H1 (cell line): ENCODE data around the gene SLC12A4. TPM values are rescaled to one million over a fixed set of nuclear protein-coding genes. Genes with fewer than 3 reads are reported as not detected.

Experiments
- CTCF ChIA-PET: fragments of 300-600 bp; sonication (Branson Sonifier 250); formaldehyde crosslinking; loops from one replicate; lab custom pipeline; 2021; ENCODE audit not compliant: partially characterized antibody; lab: Charles Lee
- POLR2A ChIA-PET: fragments of 300-600 bp; sonication (Branson Sonifier 250); formaldehyde crosslinking; loops from one replicate; lab custom pipeline; 2021; ENCODE audit warnings: inconsistent platforms; ENCODE audit not compliant: partially characterized antibody; lab: Charles Lee
- DNase-seq, 2 experiments: peaks; one replicate each; pipeline versions ENCODE4 v3.0.0 to v3.0.0-alpha.2; 2010 to 2022; ENCODE audit warnings: low spot score in 2 of 2, low read depth in 1 of 2, mixed read lengths in 1 of 2
- FAIRE-seq: peaks from 2 replicates; lab custom pipeline; 2011; peaks lifted over from hg19 to GRCh38; lab: Jason Lieb, UNC
- H2AFZ ChIP-seq: 2 replicates; pipeline ENCODE4 v1.8.1; 2012; ENCODE audit warnings: low read length, inconsistent platforms
- H2AK5ac ChIP-seq: 2 replicates; pipeline ENCODE4 v1.6.1; 2013; ENCODE audit warnings: low read depth, low read length
- H2BK120ac ChIP-seq: replicated peaks from 2 replicates; pipeline ENCODE3; 2013; ENCODE audit warnings: low read depth, low read length, inconsistent platforms
- H2BK12ac ChIP-seq: 2 replicates; pipeline ENCODE4 v1.6.1; 2013; ENCODE audit warnings: low read depth, low read length
- H2BK15ac ChIP-seq: 2 replicates; pipeline ENCODE4 v1.6.1; 2013; ENCODE audit warnings: low read length
- H2BK20ac ChIP-seq: 2 replicates; pipeline ENCODE4 v1.6.1; 2013; ENCODE audit warnings: low read length
- H2BK5ac ChIP-seq: 2 replicates; pipeline ENCODE4 v1.6.1; 2013; ENCODE audit warnings: low read depth, low read length
- H3K14ac ChIP-seq: 2 replicates; pipeline ENCODE4 v1.6.1; 2013; ENCODE audit warnings: inconsistent platforms; ENCODE audit not compliant: insufficient read length
- H3K18ac ChIP-seq: 2 replicates; pipeline ENCODE4 v1.6.1; 2013; ENCODE audit warnings: low read length; ENCODE audit errors: extremely low read depth
- H3K23ac ChIP-seq: 2 replicates; pipeline ENCODE4 v1.6.1; 2013; ENCODE audit warnings: inconsistent platforms; ENCODE audit not compliant: insufficient read length
- H3K23me2 ChIP-seq: 2 replicates; pipeline ENCODE4 v1.6.1; 2013; ENCODE audit warnings: low read depth, low read length
- H3K27ac ChIP-seq: 2 replicates; pipeline ENCODE4 v1.6.1; 2011; ENCODE audit warnings: low read depth, low read length, inconsistent platforms
- H3K27me3 ChIP-seq, 4 experiments: replicated peaks in 1 of 4; 1 replicate in 1 of 4; 2 replicates in 3 of 4; pipeline versions ENCODE4 v1.6.1 to v1.8.1; 2011 to 2013; ENCODE audit warnings: low read length in 3 of 4, mild to moderate bottlenecking in 3 of 4, inconsistent platforms in 2 of 4, mixed read lengths in 2 of 4, moderate library complexity in 1 of 4; ENCODE audit not compliant: control insufficient read depth in 3 of 4, insufficient read depth in 3 of 4; ENCODE audit errors: extremely low read depth in 1 of 4
- H3K36me3 ChIP-seq, 4 experiments: 2 replicates each; pipeline versions ENCODE4 v1.6.1 to v1.8.1; 2011 to 2013; ENCODE audit warnings: mild to moderate bottlenecking in 4 of 4, low read length in 3 of 4, moderate library complexity in 2 of 4, control low read depth in 1 of 4, inconsistent platforms in 1 of 4; ENCODE audit not compliant: insufficient read depth in 4 of 4, control insufficient read depth in 2 of 4
- H3K4ac ChIP-seq: replicated peaks from 2 replicates; pipeline ENCODE3; 2013; ENCODE audit warnings: low read length, low read depth, mixed read lengths, inconsistent platforms; ENCODE audit not compliant: insufficient read length
- H3K4me1 ChIP-seq, 4 experiments: replicated peaks in 1 of 4; 1 replicate in 1 of 4; 2 replicates in 3 of 4; pipeline versions ENCODE4 v1.6.1 to v1.8.1; 2011 to 2013; ENCODE audit warnings: low read length in 3 of 4, inconsistent platforms in 2 of 4, mixed read lengths in 1 of 4; ENCODE audit not compliant: insufficient read depth in 4 of 4, control insufficient read depth in 3 of 4
- H3K4me2 ChIP-seq, 2 experiments: 2 replicates each; pipeline versions ENCODE4 v1.6.1 to v1.8.1; 2011 to 2013; ENCODE audit warnings: low read depth in 2 of 2, low read length in 2 of 2, control low read depth in 1 of 2, inconsistent platforms in 1 of 2, mild to moderate bottlenecking in 1 of 2; ENCODE audit not compliant: insufficient read depth in 1 of 2
- H3K4me3 ChIP-seq, 4 experiments: fragments of 200-600, 300-600 bp in 1 of 4; sonication (generic), shearing (Covaris generic), sonication (Bioruptor Twin) in 1 of 4; 2 replicates each; pipeline versions ENCODE4 v1.5.1 to v1.8.1; 2011 to 2016; ENCODE audit warnings: low read length in 4 of 4, low read depth in 3 of 4, control low read depth in 2 of 4, inconsistent platforms in 2 of 4, mild to moderate bottlenecking in 2 of 4, mixed read lengths in 1 of 4, moderate library complexity in 1 of 4; ENCODE audit not compliant: insufficient read depth in 2 of 4; ENCODE audit errors: extremely low read depth in 1 of 4
- H3K56ac ChIP-seq: replicated peaks from 2 replicates; pipeline ENCODE3; 2013; ENCODE audit warnings: low read depth, mild to moderate bottlenecking, mixed read lengths, low read length, inconsistent platforms; ENCODE audit not compliant: insufficient read length
- H3K79me1 ChIP-seq: 2 replicates; pipeline ENCODE4 v1.6.1; 2013; ENCODE audit warnings: low read depth, low read length, control low read depth
- H3K79me2 ChIP-seq, 2 experiments: 2 replicates each; pipeline versions ENCODE4 v1.6.1 to v1.8.1; 2012 to 2013; ENCODE audit warnings: low read length in 2 of 2, mild to moderate bottlenecking in 2 of 2, inconsistent platforms in 1 of 2; ENCODE audit not compliant: insufficient read depth in 2 of 2, control insufficient read depth in 1 of 2
- H3K9ac ChIP-seq, 4 experiments: replicated peaks in 1 of 4; 1 replicate in 1 of 4; 2 replicates in 3 of 4; pipeline versions ENCODE4 v1.6.1 to v1.8.1; 2011 to 2013; ENCODE audit warnings: low read depth in 3 of 4, low read length in 3 of 4, control low read depth in 2 of 4, mild to moderate bottlenecking in 2 of 4, moderate library complexity in 2 of 4, inconsistent platforms in 1 of 4; ENCODE audit errors: extremely low read depth in 1 of 4
- H3K9me3 ChIP-seq, 2 experiments: 2 replicates each; pipeline versions ENCODE4 v1.6.1 to v1.8.1; 2012 to 2013; ENCODE audit warnings: mild to moderate bottlenecking in 2 of 2, moderate library complexity in 2 of 2, control low read depth in 1 of 2, inconsistent platforms in 1 of 2, low read depth in 1 of 2, low read length in 1 of 2, mixed read lengths in 1 of 2; ENCODE audit not compliant: insufficient read depth in 2 of 2
- H4K20me1 ChIP-seq, 2 experiments: replicated peaks in 1 of 2; 2 replicates each; pipeline versions ENCODE3 to v1.8.1; 2011 to 2013; ENCODE audit warnings: inconsistent platforms in 2 of 2, low read length in 2 of 2, mild to moderate bottlenecking in 1 of 2; ENCODE audit not compliant: insufficient read depth in 2 of 2, control insufficient read depth in 1 of 2
- H4K5ac ChIP-seq: 2 replicates; pipeline ENCODE4 v1.6.1; 2013; ENCODE audit warnings: low read length, low read depth, mixed read lengths, inconsistent platforms; ENCODE audit not compliant: insufficient read length
- H4K8ac ChIP-seq: 2 replicates; pipeline ENCODE4 v1.8.0; 2013; ENCODE audit warnings: mild to moderate bottlenecking, moderate library complexity, low read length, inconsistent platforms; ENCODE audit not compliant: insufficient read depth; ENCODE audit errors: extremely low read depth
- H4K91ac ChIP-seq: replicated peaks from 2 replicates; pipeline ENCODE3; 2013; ENCODE audit warnings: low read length, mixed read lengths, inconsistent platforms; ENCODE audit not compliant: insufficient read length
- E2F6 ChIP-seq: IDR thresholded peaks from 2 replicates; pipeline ENCODE4 v1.6.1; 2012; ENCODE audit warnings: inconsistent platforms
- GABPA ChIP-seq: IDR thresholded peaks from 2 replicates; pipeline ENCODE4 v1.6.1; 2011; ENCODE audit warnings: mild to moderate bottlenecking, low read length, moderate library complexity, borderline replicate concordance; ENCODE audit not compliant: insufficient read depth
- JUN ChIP-seq: IDR thresholded peaks from 2 replicates; pipeline ENCODE4 v1.6.1; 2011; ENCODE audit warnings: low read depth, mild to moderate bottlenecking, improper control_type of control experiment, low read length
- KDM1A ChIP-seq: fragments of 200-600, 300-600 bp; sonication (generic); IDR thresholded peaks from 2 replicates; pipeline ENCODE4 v1.7.1; 2016; ENCODE audit warnings: mild to moderate bottlenecking, low read length, borderline replicate concordance
- RFX5 ChIP-seq: IDR thresholded peaks from 2 replicates; pipeline ENCODE4 v1.6.1; 2011; ENCODE audit warnings: low read depth, low read length, improper control_type of control experiment, borderline replicate concordance
- SAP30 ChIP-seq: fragments of 300-600 bp; sonication (generic); IDR thresholded peaks from 2 replicates; pipeline ENCODE4 v1.7.1; 2012; ENCODE audit warnings: low read length, moderate library complexity, mild to moderate bottlenecking, inconsistent platforms; ENCODE audit not compliant: insufficient read depth, insufficient replicate concordance
- SRF ChIP-seq: IDR thresholded peaks from 2 replicates; pipeline ENCODE4 v1.6.1; 2011; ENCODE audit warnings: mild to moderate bottlenecking, low read depth, low read length, moderate library complexity
- SUZ12 ChIP-seq: fragments of 200-600 bp; sonication (generic); IDR thresholded peaks from 2 replicates; pipeline ENCODE4 v1.6.1; 2012; ENCODE audit warnings: mild to moderate bottlenecking, inconsistent platforms, low read length, moderate library complexity, mixed read lengths
- TBP ChIP-seq: IDR thresholded peaks from 2 replicates; pipeline ENCODE4 v1.6.1; 2011; ENCODE audit warnings: low read depth, low read length, improper control_type of control experiment
- TCF12 ChIP-seq: IDR thresholded peaks from 2 replicates; pipeline ENCODE4 v1.6.1; 2011; ENCODE audit warnings: low read depth, mild to moderate bottlenecking, low read length
- WGBS, 2 experiments: shearing (Covaris generic) in 1 of 2; methylation state at CpG; one replicate each; pipeline versions ENCODE4 v1.1.6 to v1.1.7; 2013 to 2015; ENCODE audit warnings: low lambda C conversion rate in 2 of 2, mixed read lengths in 2 of 2, inconsistent platforms in 1 of 2, low coverage in 1 of 2, missing lambda C conversion rate in 1 of 2; ENCODE audit not compliant: insufficient replicate concordance in 2 of 2, insufficient coverage in 1 of 2, insufficient read length in 1 of 2; ENCODE audit errors: extremely low coverage in 1 of 2, missing lambda C conversion rate in 1 of 2; 5-methylcytosine and 5-hydroxymethylcytosine counted together
- polyA plus RNA-seq, 7 experiments: library from polyadenylated mRNA; depleted of rRNA in 3 of 7; stranded (reverse) in 5 of 7; unstranded in 2 of 7; fragments of >200 nt in 5 of 7; fragments of 200-250 nt in 2 of 7; gene quantifications; 1 replicate in 5 of 7; 2 replicates in 1 of 7; 4 replicates in 1 of 7; pipeline versions ENCODE4 v1.2.1 to v1.2.3, GENCODE V29; 2011 to 2013; ENCODE audit warnings: missing spikeins in 2 of 7, mixed read lengths in 2 of 7
- total RNA-seq: library from RNA; stranded (reverse); fragmentation: NEBNext Ultra II Directional; extraction: Animal tissue kit (Norgen Biotek cat#: 25700); gene quantifications from 2 replicates; pipeline ENCODE4 v1.2.1, GENCODE V29; 2021

The SLC12A4 gene
- total and polyA plus RNA-seq, 2 of the 8 experiments (the other 6 are each of a cell fraction or from before 2014, with no cell fraction given) = 41.3 to 49.3 TPM

GRCh38 chr16:67964477-67965131, 3.8 kb downstream of the SLC12A4 start:
- FAIRE-seq (no peak), DNase-seq (no peak)
- Histone ChIP-seq H3K4ac (no peak overlapping the region), H2BK15ac (peak overlapping the region; percentile 96; the same call in 1 of the 2 replicates), H3K27me3 (no peaks in the 10 kb centered on the region), H3K27ac (no peak overlapping the region), H2AK5ac (0 out of 2 replicates have a peak overlapping the region, but pooled peaks have one; percentile 43), H3K4me1 (peaks cover 6 to 25% (median 19%) of the 10 kb centered on the region in 4 experiments), H3K79me1 (peaks cover 20% of the 10 kb centered on the region; the same call in 1 of the 2 replicates), H3K23ac (no peak overlapping the region), H3K18ac (no peak overlapping the region), H3K14ac (no peak overlapping the region), H3K79me2 (peaks cover 0 to 4% of the 10 kb centered on the region in 2 experiments; a peak in 2 of 4 replicates), H2BK5ac (peak overlapping the region; percentile 35; the same call in 1 of the 2 replicates), H2BK20ac (no peak overlapping the region), H3K56ac (no peak overlapping the region), H4K8ac (0 out of 2 replicates have a peak overlapping the region, but pooled peaks have one; percentile 54), H3K36me3 (peaks cover 4 to 19% (median 16%) of the 10 kb centered on the region in 4 experiments; a peak in 5 of 8 replicates), H4K91ac (no peak overlapping the region), H2BK12ac (peak overlapping the region; percentile 27; the same call in 1 of the 2 replicates), H2AFZ (no peak overlapping the region), H3K9me3 (no peaks in the 10 kb centered on the region), H3K23me2 (peaks cover 7% of the 10 kb centered on the region; the same call in 1 of the 2 replicates), H2BK120ac (no peak overlapping the region), H3K9ac (no peak overlapping the region; a peak in 1 of 7 replicates), H4K20me1 (peaks cover 0 to 25% of the 10 kb centered on the region in 2 experiments), H3K4me2 (no peak overlapping the region; a peak in 2 of 4 replicates), H3K4me3 (no peak overlapping the region), H4K5ac (no peak overlapping the region)
- POLR2A ChIA-PET = interaction anchor here (0.6 to 3.9 kb wide), 12 partner anchors 8 to 417 kb away, joined by 3 to 26 read pairs (median 3); partner anchors contain the start of genes DDX28, DUS2, EDC4 and PSMB10
- CTCF ChIA-PET = interaction anchor here (0.7 to 10.9 kb wide), 13 partner anchors 14 to 301 kb away, joined by 3 to 90 read pairs (median 4); partner anchors contain the start of genes DPEP3, LCAT and SLC7A6
- 94% methylated on average over 6 of the region's 6 CpGs; no CpG with 5 or more reads in 1 of the 2 experiments for WGBS, 2 experiments
- TF ChIP-seq SRF (no peak), RFX5 (no peak), TBP (no peak), TCF12 (no peak), KDM1A (no peak), SAP30 (no peak), GABPA (no peak), E2F6 (no peak), SUZ12 (no peak), JUN (no peak)
